HCT116 (cell line): ENCODE results near the gene DLG2. TPM values are rescaled to one million over a fixed set of nuclear protein-coding genes. Genes with fewer than 3 reads are reported as not detected.

Source experiments
- ATAC-seq: fragments of 200-7000 bp; cut with Tn5 transposase; 2 replicates; pipeline ENCODE4 v1.9.1; 2020; ENCODE audit warnings: mild to moderate bottlenecking, moderate library complexity
- BruUV-seq: library from RNA; stranded (reverse); fragments of 400-500 nt; replicated peaks from 2 replicates; lab custom pipeline; 2021; lab: Mats Ljungman, UMichigan
- CTCF ChIA-PET: fragments of 300-600 bp; sonication (Branson Sonifier 250); formaldehyde crosslinking; loops from one replicate; lab custom pipeline; 2021; ENCODE audit warnings: antibody characterized with exemption; lab: Charles Lee
- POLR2A ChIA-PET: fragments of 300-600, 350-600 bp; sonication (Branson Sonifier 250); formaldehyde crosslinking; loops from one replicate; lab custom pipeline; 2021; ENCODE audit warnings: antibody characterized with exemption; lab: Charles Lee
- RAD21 ChIA-PET, 2 experiments: fragments of 300-600 bp; sonication (Branson Sonifier 250); formaldehyde crosslinking; loops; one replicate each; lab custom pipeline; 2023; ENCODE audit warnings: low total read pairs in 2 of 2; ENCODE audit not compliant: uncharacterized antibody in 2 of 2, unreplicated experiment in 2 of 2, low non-redundant PET in 1 of 2; lab: Charles Lee
- DNase-seq: peaks from one replicate; pipeline ENCODE4 v3.0.0-alpha.2; 2010; ENCODE audit warnings: low read depth, low spot score
- H2AFZ ChIP-seq: fragments of 200-600 bp; shearing (Covaris generic), sonication (generic); 2 replicates; pipeline ENCODE4 v1.6.1; 2017; ENCODE audit warnings: low read depth, mixed run types, mixed read lengths, antibody characterized with exemption, low read length; ENCODE audit not compliant: poor library complexity, severe bottlenecking
- H3K27ac ChIP-seq: 2 replicates; pipeline ENCODE4 v1.5.1; 2012; ENCODE audit warnings: low read depth, low read length
- H3K27me3 ChIP-seq: fragments of 200-600 bp; sonication (generic); 2 replicates; pipeline ENCODE4 v1.6.1; 2016; ENCODE audit warnings: mixed run types, low read length, mixed read lengths; ENCODE audit not compliant: insufficient read depth
- H3K36me3 ChIP-seq, 2 experiments: fragments of 200-500 bp in 1 of 2; fragments of 200-600 bp in 1 of 2; sonication (Bioruptor generic) in 1 of 2; sonication (generic) in 1 of 2; 2 replicates each; pipeline versions ENCODE4 v1.5.1 to v1.6.1; 2014 to 2016; ENCODE audit warnings: low read length in 2 of 2, inconsistent platforms in 1 of 2, mixed read lengths in 1 of 2, mixed run types in 1 of 2; ENCODE audit not compliant: insufficient read depth in 2 of 2, control insufficient read depth in 1 of 2
- H3K4me1 ChIP-seq, 2 experiments: fragments of 200-600 bp in 1 of 2; sonication (generic) in 1 of 2; 2 replicates each; pipeline versions ENCODE4 v1.5.1 to v1.6.1; 2012 to 2017; ENCODE audit warnings: low read length in 2 of 2, inconsistent platforms in 1 of 2, mild to moderate bottlenecking in 1 of 2, mixed read lengths in 1 of 2, mixed run types in 1 of 2, moderate library complexity in 1 of 2; ENCODE audit not compliant: insufficient read depth in 2 of 2, control insufficient read depth in 1 of 2
- H3K4me2 ChIP-seq: fragments of 200-600 bp; sonication (generic); 2 replicates; pipeline ENCODE4 v1.6.1; 2017; ENCODE audit warnings: mixed run types, low read length, mixed read lengths
- H3K4me3 ChIP-seq, 2 experiments: fragments of 200-600 bp in 1 of 2; sonication (generic) in 1 of 2; replicated peaks in 1 of 2; 2 replicates each; pipeline ENCODE4 v1.5.1; 2011 to 2016; ENCODE audit warnings: low read length in 2 of 2, control low read depth in 1 of 2, low read depth in 1 of 2, mild to moderate bottlenecking in 1 of 2, mixed read lengths in 1 of 2, mixed run types in 1 of 2
- H3K79me2 ChIP-seq: fragments of 200-600 bp; sonication (generic); 2 replicates; pipeline ENCODE4 v1.6.1; 2017; ENCODE audit warnings: mild to moderate bottlenecking, mixed run types, low read length, moderate library complexity, mixed read lengths; ENCODE audit not compliant: insufficient read depth
- H3K9ac ChIP-seq: fragments of 200-600 bp; sonication (generic); 2 replicates; pipeline ENCODE4 v1.6.1; 2016; ENCODE audit warnings: low read length, mixed read lengths
- H3K9me2 ChIP-seq: fragments of 200-600 bp; sonication (generic), shearing (Covaris generic); 2 replicates; pipeline ENCODE4 v1.6.1; 2017; ENCODE audit warnings: mixed run types, mild to moderate bottlenecking, moderate library complexity; ENCODE audit not compliant: insufficient read depth
- H3K9me3 ChIP-seq, 2 experiments: fragments of 200-500 bp in 1 of 2; fragments of 200-600 bp in 1 of 2; sonication (Bioruptor generic) in 1 of 2; sonication (generic) in 1 of 2; 2 replicates each; pipeline ENCODE4 v1.6.1; 2014 to 2017; ENCODE audit warnings: low read length in 2 of 2, mixed read lengths in 2 of 2, inconsistent platforms in 1 of 2, low read depth in 1 of 2, mild to moderate bottlenecking in 1 of 2, mixed run types in 1 of 2, moderate library complexity in 1 of 2; ENCODE audit not compliant: control insufficient read depth in 1 of 2, insufficient read depth in 1 of 2
- H4K20me1 ChIP-seq: fragments of 200-600 bp; sonication (generic), shearing (Covaris generic); 2 replicates; pipeline ENCODE4 v1.6.1; 2017; ENCODE audit warnings: mixed run types, mild to moderate bottlenecking, moderate library complexity; ENCODE audit not compliant: insufficient read depth
- ATF3 ChIP-seq: IDR thresholded peaks from 2 replicates; pipeline ENCODE4 v1.6.1; 2012
- CEBPB ChIP-seq: IDR thresholded peaks from 2 replicates; pipeline ENCODE4 v1.6.1; 2012; ENCODE audit warnings: low read depth
- EZH2phosphoT487 ChIP-seq: fragments of 200-600 bp; IDR thresholded peaks from 2 replicates; pipeline ENCODE4 v1.6.1; 2018; ENCODE audit warnings: antibody characterized with exemption, borderline replicate concordance
- JUND ChIP-seq: IDR thresholded peaks from 2 replicates; pipeline ENCODE4 v1.6.1; 2012
- POLR2A ChIP-seq: IDR thresholded peaks from 2 replicates; pipeline ENCODE4 v1.7.0; 2011; ENCODE audit warnings: borderline replicate concordance; ENCODE audit not compliant: insufficient read depth, insufficient read length; ENCODE audit errors: extremely low read depth
- POLR2AphosphoS5 ChIP-seq: IDR thresholded peaks from 2 replicates; pipeline ENCODE4 v1.6.1; 2011; ENCODE audit warnings: mild to moderate bottlenecking, low read depth, low read length, moderate library complexity
- REST ChIP-seq: IDR thresholded peaks from 2 replicates; pipeline ENCODE4 v1.6.1; 2012; ENCODE audit warnings: low read depth
- SP1 ChIP-seq: IDR thresholded peaks from 2 replicates; pipeline ENCODE4 v1.6.1; 2012; ENCODE audit warnings: low read depth
- SRF ChIP-seq: IDR thresholded peaks from 2 replicates; pipeline ENCODE4 v1.6.1; 2012; ENCODE audit warnings: low read depth
- YY1 ChIP-seq: IDR thresholded peaks from 2 replicates; pipeline ENCODE4 v1.6.1; 2011; ENCODE audit warnings: low read length, low read depth, moderate library complexity, mild to moderate bottlenecking; ENCODE audit not compliant: insufficient replicate concordance; ENCODE audit errors: extremely low read depth
- intact Hi-C: fragments of 100-400 bp; cut with micrococcal nuclease; formaldehyde crosslinking; loops from 2 replicates; pipeline ENCODE4 v1.10.0; 2022
- total RNA-seq: library from RNA; stranded (reverse); gene quantifications from one replicate; pipeline ENCODE4 v1.2.1, GENCODE V29; 2021; ENCODE audit not compliant: unreplicated experiment
- TF ChIP-seq, protein P1 (sequence below): IDR thresholded peaks from 2 replicates; pipeline ENCODE4 v1.6.1; 2012
- TF ChIP-seq, protein P2 (sequence below): IDR thresholded peaks from 2 replicates; pipeline ENCODE4 v1.6.1; 2011; ENCODE audit warnings: mild to moderate bottlenecking, low read length, moderate library complexity; ENCODE audit not compliant: insufficient replicate concordance; ENCODE audit errors: extremely low read depth
- TF ChIP-seq, protein P3 (sequence below), 3 experiments: fragments of 200-600 bp in 1 of 3; sonication (generic) in 1 of 3; IDR thresholded peaks in 2 of 3; conservative IDR thresholded peaks in 1 of 3; 2 replicates each; pipeline ENCODE4 v1.5.1; 2012 to 2017; ENCODE audit warnings: low read depth in 2 of 3, low read length in 2 of 3, antibody characterized with exemption in 1 of 3, borderline replicate concordance in 1 of 3, control low read depth in 1 of 3, mild to moderate bottlenecking in 1 of 3, mixed read lengths in 1 of 3, mixed run types in 1 of 3, moderate library complexity in 1 of 3; ENCODE audit not compliant: insufficient read depth in 1 of 3

Gene DLG2
- total RNA-seq, 1 experiment from 2014 or later = 2.4 TPM

DNA sequence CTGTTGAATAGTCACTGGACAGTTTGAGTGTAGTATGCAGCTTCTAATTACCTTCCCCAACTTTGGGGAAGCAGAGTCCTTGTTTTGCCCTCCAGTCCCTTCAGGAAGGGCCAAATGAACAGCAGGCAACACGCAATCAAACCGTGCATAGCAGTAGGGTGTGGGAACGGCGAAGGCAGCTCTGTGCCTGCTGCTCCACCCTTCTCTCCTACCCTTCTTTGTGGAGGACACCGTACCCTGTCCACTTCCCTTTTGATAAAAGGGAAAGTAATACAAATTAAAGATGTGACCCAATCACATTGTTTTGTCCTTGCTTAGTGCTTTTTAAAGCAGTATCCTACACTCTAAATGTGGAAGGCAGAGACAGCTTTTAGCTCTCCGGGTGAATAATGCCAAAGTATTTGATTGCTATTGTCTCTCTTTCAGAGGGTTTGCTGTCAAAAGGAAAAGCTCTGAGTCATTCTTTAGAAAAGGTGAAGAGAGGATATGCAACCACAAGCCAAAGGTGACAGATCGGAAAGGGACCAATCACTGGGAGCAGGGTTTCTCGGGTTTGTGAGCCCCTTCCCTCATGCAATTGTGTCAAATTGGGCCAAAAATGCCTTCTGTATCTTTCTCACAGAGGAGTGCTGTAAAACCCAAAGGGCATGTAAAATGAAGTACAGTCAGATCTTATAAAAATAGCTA, 1933.7 kb downstream of the DLG2 start:
- H3K27ac ChIP-seq = no peak overlapping the region
- no peaks in the 10 kb centered on the region for H3K9me2 ChIP-seq
- H3K79me2 ChIP-seq = no peaks in the 10 kb centered on the region
- no peak overlapping the region for H3K4me3 ChIP-seq
- no peaks in the 10 kb centered on the region for H3K36me3 ChIP-seq
- ChIA-PET RAD21 (no interaction called here), POLR2A (no interaction called here), CTCF (no interaction called here)
- TF ChIP-seq, protein P1, sequence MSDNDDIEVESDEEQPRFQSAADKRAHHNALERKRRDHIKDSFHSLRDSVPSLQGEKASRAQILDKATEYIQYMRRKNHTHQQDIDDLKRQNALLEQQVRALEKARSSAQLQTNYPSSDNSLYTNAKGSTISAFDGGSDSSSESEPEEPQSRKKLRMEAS = no peak
- TF ChIP-seq, protein P2, sequence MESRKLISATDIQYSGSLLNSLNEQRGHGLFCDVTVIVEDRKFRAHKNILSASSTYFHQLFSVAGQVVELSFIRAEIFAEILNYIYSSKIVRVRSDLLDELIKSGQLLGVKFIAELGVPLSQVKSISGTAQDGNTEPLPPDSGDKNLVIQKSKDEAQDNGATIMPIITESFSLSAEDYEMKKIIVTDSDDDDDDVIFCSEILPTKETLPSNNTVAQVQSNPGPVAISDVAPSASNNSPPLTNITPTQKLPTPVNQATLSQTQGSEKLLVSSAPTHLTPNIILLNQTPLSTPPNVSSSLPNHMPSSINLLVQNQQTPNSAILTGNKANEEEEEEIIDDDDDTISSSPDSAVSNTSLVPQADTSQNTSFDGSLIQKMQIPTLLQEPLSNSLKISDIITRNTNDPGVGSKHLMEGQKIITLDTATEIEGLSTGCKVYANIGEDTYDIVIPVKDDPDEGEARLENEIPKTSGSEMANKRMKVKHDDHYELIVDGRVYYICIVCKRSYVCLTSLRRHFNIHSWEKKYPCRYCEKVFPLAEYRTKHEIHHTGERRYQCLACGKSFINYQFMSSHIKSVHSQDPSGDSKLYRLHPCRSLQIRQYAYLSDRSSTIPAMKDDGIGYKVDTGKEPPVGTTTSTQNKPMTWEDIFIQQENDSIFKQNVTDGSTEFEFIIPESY = no peak
- TF ChIP-seq POLR2AphosphoS5 (no peak), SP1 (no peak), POLR2A (no peak), CEBPB (no peak), JUND (no peak), SRF (no peak), REST (no peak), EZH2phosphoT487 (no peak), ATF3 (no peak), YY1 (no peak)
- TF ChIP-seq, protein P3, sequence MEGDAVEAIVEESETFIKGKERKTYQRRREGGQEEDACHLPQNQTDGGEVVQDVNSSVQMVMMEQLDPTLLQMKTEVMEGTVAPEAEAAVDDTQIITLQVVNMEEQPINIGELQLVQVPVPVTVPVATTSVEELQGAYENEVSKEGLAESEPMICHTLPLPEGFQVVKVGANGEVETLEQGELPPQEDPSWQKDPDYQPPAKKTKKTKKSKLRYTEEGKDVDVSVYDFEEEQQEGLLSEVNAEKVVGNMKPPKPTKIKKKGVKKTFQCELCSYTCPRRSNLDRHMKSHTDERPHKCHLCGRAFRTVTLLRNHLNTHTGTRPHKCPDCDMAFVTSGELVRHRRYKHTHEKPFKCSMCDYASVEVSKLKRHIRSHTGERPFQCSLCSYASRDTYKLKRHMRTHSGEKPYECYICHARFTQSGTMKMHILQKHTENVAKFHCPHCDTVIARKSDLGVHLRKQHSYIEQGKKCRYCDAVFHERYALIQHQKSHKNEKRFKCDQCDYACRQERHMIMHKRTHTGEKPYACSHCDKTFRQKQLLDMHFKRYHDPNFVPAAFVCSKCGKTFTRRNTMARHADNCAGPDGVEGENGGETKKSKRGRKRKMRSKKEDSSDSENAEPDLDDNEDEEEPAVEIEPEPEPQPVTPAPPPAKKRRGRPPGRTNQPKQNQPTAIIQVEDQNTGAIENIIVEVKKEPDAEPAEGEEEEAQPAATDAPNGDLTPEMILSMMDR (IDR thresholded peaks at IDR 0.05 in 2 of 3, conservative IDR thresholded peaks at IDR 0.05 in 1 of 3; ENCODE audit: borderline replicate concordance in 1 of 3, insufficient read depth in 1 of 3, low read depth in 2 of 3, low read length in 2 of 3) = no peak
- H3K9me3 ChIP-seq = no peaks in the 10 kb centered on the region
- no peak overlapping the region for H3K4me2 ChIP-seq
- H3K9ac ChIP-seq = no peak overlapping the region
- H2AFZ ChIP-seq = no peak overlapping the region
- BruUV-seq = no TSS peak
- no peaks in the 10 kb centered on the region for H3K4me1 ChIP-seq
- ATAC-seq (no peak), DNase-seq (no peak)
- H3K27me3 ChIP-seq = peaks cover 8% of the 10 kb centered on the region
- no peaks in the 10 kb centered on the region for H4K20me1 ChIP-seq
- intact Hi-C loops = no loop called here
